ENCODE measurements around the gene UNK. TPM values are rescaled to one million over a fixed set of nuclear protein-coding genes. Genes with fewer than 3 reads are reported as not detected.

UNK gene
- total and polyA plus RNA-seq, 9 of the 15 experiments (the other 6 are each of a cell fraction or from before 2014, with no cell fraction given): 12.8 to 38.6 (median 24.8) TPM

DNA sequence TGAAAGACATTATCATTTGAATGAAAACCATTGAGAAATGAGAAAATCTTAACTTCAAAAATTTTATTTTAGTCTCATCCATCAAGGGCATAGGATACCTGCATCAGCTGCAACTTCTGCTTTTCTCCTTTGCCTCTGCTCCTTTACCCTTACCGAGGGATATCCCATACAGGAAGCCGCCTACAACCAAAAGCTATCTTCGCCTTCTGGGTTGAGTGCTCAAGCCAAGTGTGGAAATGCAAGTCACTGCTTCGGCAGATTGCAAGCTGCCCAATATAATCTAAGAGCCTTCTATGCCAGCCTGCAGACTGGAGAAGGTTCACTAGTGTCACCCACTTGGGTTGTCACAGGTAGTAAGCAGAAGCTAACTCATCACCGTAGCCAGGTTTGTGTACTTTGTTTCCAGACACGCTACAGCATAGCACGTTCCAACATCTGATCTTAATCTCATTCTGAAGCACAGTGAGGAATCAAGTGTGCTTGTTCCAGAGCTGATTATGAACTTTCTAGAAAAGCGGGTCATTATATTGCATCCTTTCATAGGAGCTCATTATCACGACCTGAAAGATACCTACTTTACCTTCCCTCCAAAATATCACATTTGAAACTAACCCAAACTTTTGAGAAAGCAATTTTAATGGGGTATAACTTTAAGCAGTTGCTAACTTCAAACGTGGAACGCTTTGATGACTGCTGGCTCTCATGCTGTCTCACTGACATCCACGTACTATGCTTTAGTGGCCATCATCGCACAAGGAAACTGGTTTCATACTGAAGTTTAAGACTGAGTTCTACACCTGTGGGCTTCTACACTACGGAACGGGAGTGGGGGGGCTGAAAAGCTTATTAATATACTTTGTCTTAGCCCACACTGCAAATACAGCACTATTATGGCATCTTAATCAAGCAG is 8.0 kb upstream of the UNK start (continued):
- TF ChIP-seq, protein P1, sequence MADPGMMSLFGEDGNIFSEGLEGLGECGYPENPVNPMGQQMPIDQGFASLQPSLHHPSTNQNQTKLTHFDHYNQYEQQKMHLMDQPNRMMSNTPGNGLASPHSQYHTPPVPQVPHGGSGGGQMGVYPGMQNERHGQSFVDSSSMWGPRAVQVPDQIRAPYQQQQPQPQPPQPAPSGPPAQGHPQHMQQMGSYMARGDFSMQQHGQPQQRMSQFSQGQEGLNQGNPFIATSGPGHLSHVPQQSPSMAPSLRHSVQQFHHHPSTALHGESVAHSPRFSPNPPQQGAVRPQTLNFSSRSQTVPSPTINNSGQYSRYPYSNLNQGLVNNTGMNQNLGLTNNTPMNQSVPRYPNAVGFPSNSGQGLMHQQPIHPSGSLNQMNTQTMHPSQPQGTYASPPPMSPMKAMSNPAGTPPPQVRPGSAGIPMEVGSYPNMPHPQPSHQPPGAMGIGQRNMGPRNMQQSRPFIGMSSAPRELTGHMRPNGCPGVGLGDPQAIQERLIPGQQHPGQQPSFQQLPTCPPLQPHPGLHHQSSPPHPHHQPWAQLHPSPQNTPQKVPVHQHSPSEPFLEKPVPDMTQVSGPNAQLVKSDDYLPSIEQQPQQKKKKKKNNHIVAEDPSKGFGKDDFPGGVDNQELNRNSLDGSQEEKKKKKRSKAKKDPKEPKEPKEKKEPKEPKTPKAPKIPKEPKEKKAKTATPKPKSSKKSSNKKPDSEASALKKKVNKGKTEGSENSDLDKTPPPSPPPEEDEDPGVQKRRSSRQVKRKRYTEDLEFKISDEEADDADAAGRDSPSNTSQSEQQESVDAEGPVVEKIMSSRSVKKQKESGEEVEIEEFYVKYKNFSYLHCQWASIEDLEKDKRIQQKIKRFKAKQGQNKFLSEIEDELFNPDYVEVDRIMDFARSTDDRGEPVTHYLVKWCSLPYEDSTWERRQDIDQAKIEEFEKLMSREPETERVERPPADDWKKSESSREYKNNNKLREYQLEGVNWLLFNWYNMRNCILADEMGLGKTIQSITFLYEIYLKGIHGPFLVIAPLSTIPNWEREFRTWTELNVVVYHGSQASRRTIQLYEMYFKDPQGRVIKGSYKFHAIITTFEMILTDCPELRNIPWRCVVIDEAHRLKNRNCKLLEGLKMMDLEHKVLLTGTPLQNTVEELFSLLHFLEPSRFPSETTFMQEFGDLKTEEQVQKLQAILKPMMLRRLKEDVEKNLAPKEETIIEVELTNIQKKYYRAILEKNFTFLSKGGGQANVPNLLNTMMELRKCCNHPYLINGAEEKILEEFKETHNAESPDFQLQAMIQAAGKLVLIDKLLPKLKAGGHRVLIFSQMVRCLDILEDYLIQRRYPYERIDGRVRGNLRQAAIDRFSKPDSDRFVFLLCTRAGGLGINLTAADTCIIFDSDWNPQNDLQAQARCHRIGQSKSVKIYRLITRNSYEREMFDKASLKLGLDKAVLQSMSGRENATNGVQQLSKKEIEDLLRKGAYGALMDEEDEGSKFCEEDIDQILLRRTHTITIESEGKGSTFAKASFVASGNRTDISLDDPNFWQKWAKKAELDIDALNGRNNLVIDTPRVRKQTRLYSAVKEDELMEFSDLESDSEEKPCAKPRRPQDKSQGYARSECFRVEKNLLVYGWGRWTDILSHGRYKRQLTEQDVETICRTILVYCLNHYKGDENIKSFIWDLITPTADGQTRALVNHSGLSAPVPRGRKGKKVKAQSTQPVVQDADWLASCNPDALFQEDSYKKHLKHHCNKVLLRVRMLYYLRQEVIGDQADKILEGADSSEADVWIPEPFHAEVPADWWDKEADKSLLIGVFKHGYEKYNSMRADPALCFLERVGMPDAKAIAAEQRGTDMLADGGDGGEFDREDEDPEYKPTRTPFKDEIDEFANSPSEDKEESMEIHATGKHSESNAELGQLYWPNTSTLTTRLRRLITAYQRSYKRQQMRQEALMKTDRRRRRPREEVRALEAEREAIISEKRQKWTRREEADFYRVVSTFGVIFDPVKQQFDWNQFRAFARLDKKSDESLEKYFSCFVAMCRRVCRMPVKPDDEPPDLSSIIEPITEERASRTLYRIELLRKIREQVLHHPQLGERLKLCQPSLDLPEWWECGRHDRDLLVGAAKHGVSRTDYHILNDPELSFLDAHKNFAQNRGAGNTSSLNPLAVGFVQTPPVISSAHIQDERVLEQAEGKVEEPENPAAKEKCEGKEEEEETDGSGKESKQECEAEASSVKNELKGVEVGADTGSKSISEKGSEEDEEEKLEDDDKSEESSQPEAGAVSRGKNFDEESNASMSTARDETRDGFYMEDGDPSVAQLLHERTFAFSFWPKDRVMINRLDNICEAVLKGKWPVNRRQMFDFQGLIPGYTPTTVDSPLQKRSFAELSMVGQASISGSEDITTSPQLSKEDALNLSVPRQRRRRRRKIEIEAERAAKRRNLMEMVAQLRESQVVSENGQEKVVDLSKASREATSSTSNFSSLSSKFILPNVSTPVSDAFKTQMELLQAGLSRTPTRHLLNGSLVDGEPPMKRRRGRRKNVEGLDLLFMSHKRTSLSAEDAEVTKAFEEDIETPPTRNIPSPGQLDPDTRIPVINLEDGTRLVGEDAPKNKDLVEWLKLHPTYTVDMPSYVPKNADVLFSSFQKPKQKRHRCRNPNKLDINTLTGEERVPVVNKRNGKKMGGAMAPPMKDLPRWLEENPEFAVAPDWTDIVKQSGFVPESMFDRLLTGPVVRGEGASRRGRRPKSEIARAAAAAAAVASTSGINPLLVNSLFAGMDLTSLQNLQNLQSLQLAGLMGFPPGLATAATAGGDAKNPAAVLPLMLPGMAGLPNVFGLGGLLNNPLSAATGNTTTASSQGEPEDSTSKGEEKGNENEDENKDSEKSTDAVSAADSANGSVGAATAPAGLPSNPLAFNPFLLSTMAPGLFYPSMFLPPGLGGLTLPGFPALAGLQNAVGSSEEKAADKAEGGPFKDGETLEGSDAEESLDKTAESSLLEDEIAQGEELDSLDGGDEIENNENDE (IDR thresholded peaks at IDR 0.05; ENCODE audit: low read depth, low read length): peak; percentile 81
- TF ChIP-seq CHD4 (IDR thresholded peaks at IDR 0.05; ENCODE audit: insufficient read depth, insufficient replicate concordance, low read depth, low read length, poor library complexity, severe bottlenecking) (no peak), BRCA1 (IDR thresholded peaks at IDR 0.05) (no peak), BRCA1 (CRISPR knock-in tag; IDR thresholded peaks at IDR 0.05) (no peak), PTBP1 (IDR thresholded peaks at IDR 0.05; ENCODE audit: low read depth, low read length) (no peak), FOXA3 (CRISPR knock-in tag; conservative IDR thresholded peaks at IDR 0.05 in 1 of 2, IDR thresholded peaks at IDR 0.05 in 1 of 2) (no peak), POLR2G (IDR thresholded peaks at IDR 0.05; ENCODE audit: low read depth, low read length) (peak; percentile 66), ZNF445 (CRISPR knock-in tag; IDR thresholded peaks at IDR 0.05; ENCODE audit: low read depth) (peak; percentile 83; the same call in 1 of the 2 replicates), MEF2D (tag; conservative IDR thresholded peaks at IDR 0.05; ENCODE audit: low read depth) (0 out of 2 replicates have a peak, but pooled peaks have one; percentile 22)
- TF ChIP-seq, protein P2, sequence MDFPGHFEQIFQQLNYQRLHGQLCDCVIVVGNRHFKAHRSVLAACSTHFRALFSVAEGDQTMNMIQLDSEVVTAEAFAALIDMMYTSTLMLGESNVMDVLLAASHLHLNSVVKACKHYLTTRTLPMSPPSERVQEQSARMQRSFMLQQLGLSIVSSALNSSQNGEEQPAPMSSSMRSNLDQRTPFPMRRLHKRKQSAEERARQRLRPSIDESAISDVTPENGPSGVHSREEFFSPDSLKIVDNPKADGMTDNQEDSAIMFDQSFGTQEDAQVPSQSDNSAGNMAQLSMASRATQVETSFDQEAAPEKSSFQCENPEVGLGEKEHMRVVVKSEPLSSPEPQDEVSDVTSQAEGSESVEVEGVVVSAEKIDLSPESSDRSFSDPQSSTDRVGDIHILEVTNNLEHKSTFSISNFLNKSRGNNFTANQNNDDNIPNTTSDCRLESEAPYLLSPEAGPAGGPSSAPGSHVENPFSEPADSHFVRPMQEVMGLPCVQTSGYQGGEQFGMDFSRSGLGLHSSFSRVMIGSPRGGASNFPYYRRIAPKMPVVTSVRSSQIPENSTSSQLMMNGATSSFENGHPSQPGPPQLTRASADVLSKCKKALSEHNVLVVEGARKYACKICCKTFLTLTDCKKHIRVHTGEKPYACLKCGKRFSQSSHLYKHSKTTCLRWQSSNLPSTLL (IDR thresholded peaks at IDR 0.05): no peak; the same call in 1 of the 2 replicates
- TF ChIP-seq, protein P3, sequence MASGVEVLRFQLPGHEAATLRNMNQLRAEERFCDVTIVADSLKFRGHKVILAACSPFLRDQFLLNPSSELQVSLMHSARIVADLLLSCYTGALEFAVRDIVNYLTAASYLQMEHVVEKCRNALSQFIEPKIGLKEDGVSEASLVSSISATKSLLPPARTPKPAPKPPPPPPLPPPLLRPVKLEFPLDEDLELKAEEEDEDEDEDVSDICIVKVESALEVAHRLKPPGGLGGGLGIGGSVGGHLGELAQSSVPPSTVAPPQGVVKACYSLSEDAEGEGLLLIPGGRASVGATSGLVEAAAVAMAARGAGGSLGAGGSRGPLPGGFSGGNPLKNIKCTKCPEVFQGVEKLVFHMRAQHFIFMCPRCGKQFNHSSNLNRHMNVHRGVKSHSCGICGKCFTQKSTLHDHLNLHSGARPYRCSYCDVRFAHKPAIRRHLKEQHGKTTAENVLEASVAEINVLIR (CRISPR knock-in tag; IDR thresholded peaks at IDR 0.05): peak; percentile 48
